Kasumi-1 (cell line): ENCODE results near the gene AKAP6.

ENCODE experiments used
- DNase-seq, 2 experiments: peaks; one replicate each; lab custom pipeline; 2025; lab: John Stamatoyannopoulos, UW

AKAP6 gene

GRCh38 chr14:32330351-32331111 is 1.4 kb downstream of the AKAP6 start:
- no peak for DNase-seq

- no peak for DNase-seq
Measured at GRCh38 chr14:32331206-32331605, 2.1 kb downstream of the AKAP6 start.

GRCh38 chr14:32332415-32333316 is 3.6 kb downstream of the AKAP6 start:
- no peak for DNase-seq

- no peak for DNase-seq
Measured at GRCh38 chr14:32336702-32337101, 7.6 kb downstream of the AKAP6 start.

GRCh38 chr14:32337759-32338158 is 8.7 kb downstream of the AKAP6 start:
- DNase-seq, result no peak

- no peak for DNase-seq
Measured at GRCh38 chr14:32339188-32339587, 10.1 kb downstream of the AKAP6 start.

- no peak for DNase-seq
Measured at GRCh38 chr14:32341947-32342846, 13.1 kb downstream of the AKAP6 start.

GRCh38 chr14:32342847-32343194 is 13.7 kb downstream of the AKAP6 start:
- no peak for DNase-seq

GRCh38 chr14:32343926-32344430 is 14.9 kb downstream of the AKAP6 start:
- DNase-seq, result no peak

GRCh38 chr14:32345311-32345791 is 16.3 kb downstream of the AKAP6 start:
- DNase-seq, result no peak

- no peak for DNase-seq
Measured at GRCh38 chr14:32349322-32349721, 20.2 kb downstream of the AKAP6 start.

GRCh38 chr14:32350020-32350419 is 20.9 kb downstream of the AKAP6 start:
- DNase-seq, result no peak

GRCh38 chr14:32352631-32353030 is 23.5 kb downstream of the AKAP6 start:
- no peak for DNase-seq

- DNase-seq, result no peak
Measured at GRCh38 chr14:32354716-32355115, 25.6 kb downstream of the AKAP6 start.

GRCh38 chr14:32358781-32359180 is 29.7 kb downstream of the AKAP6 start:
- DNase-seq, result no peak

- DNase-seq, result no peak
Measured at GRCh38 chr14:32361674-32362073, 32.6 kb downstream of the AKAP6 start.

- no peak for DNase-seq
Measured at GRCh38 chr14:32363761-32364160, 34.7 kb downstream of the AKAP6 start.

- DNase-seq, result no peak
Measured at GRCh38 chr14:32364941-32365340, 35.8 kb downstream of the AKAP6 start.

- DNase-seq, result no peak
Measured at GRCh38 chr14:32366256-32366879, 37.3 kb downstream of the AKAP6 start.

- DNase-seq, result no peak
Measured at GRCh38 chr14:32366986-32367385, 37.9 kb downstream of the AKAP6 start.

GRCh38 chr14:32367516-32367915 is 38.4 kb downstream of the AKAP6 start:
- DNase-seq, result no peak
